GM21825 (cell line): ENCODE data around the gene FAM234B.
"Not testable (repeated sequence)": the region's sequence is repeated elsewhere in the genome, so short reads cannot be mapped to it uniquely, and the experiment has no call there.

ENCODE experiments used
- ATAC-seq: cut with Tn5 transposase; IDR thresholded peaks from one replicate; pipeline ENCODE4 v1.9.1; 2021; ENCODE audit warnings: mild to moderate bottlenecking, moderate library complexity; ENCODE audit not compliant: unreplicated experiment

Gene FAM234B

GRCh38 chr12:13053617-13054016 is 9.4 kb downstream of the FAM234B start:
- not testable (repeated sequence) for ATAC-seq

- no peak for ATAC-seq
These were observed 16.4 kb downstream of the FAM234B start for GRCh38 chr12:13060581-13060980.

DNA sequence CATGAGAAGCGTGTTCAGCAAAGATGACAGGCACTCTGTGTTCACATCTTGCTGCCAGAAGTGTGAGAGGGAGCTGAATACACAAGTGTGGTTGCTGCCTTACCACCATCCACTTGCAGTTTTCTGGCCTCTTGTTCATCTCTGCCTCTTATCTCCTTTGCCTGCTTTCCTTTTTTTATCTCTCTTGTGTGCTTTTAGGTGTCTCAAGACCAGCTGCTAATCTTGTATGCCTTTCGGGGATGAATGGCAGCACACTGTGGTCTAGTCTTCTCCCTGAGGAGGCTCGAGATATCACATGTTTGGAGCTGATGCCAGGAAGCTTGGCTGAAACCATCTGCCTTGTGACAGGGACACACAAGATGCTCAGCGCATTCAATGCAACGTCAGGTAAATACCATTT is 17.2 kb downstream of the FAM234B start:
- ATAC-seq = no peak

DNA sequence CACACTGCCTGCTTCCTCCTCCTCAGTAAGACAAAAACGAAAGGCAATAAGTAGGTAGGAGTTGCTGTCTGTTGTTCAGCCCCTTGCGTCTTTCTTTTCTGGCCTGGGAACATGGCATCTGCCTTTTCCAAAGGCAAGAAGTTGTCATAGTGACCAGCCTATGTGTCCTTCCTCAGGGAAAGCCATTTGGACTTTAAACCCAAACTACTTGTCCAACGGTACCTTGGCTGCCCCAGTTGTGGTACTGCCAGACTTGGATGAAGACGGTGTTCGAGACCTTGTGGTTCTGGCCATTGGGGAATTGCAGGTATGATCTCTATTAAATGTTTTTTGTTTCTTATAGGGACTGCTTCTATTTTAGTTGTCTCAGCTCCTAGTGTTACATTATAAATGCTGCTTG is 18.5 kb downstream of the FAM234B start:
- ATAC-seq = no peak

DNA sequence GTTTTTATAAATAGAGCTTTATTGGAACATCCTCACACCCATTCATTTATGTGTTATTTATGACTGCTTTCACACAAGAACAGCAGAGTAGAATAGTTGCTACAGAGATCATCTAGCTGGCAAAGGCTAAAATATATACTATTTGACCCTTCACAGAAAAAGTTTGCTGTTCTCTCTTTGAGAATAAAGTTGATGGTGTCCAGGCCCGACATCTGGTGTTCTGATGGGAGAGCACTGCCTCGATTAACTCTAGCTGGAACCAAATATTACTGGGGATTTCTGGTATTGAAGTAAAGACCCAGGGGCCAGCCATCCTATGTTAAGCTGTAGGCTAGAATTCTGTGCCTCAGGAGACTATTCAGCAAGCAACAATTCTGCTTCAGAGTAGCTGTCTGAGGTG is 21.8 kb downstream of the FAM234B start:
- no peak for ATAC-seq

DNA sequence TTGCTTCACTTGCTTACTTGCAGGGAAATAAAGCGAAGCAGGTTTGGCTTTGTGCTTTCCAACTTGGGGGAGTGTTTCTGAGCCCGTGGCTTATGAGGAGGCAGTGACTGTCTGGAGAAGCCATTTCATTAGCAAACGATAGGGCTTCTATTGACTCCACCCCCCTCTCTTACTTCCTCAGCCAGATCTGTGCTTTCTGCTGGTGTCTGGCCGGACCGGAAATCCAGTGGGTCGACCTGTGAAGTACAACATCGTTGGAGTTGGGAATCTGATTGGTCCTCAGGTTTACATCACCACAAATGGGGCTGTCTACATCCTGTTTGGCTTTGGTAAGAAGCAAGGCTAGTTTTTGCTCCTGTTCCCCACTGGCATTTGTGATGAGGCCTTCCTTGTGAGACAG is 22.3 kb downstream of the FAM234B start:
- ATAC-seq = no peak

DNA sequence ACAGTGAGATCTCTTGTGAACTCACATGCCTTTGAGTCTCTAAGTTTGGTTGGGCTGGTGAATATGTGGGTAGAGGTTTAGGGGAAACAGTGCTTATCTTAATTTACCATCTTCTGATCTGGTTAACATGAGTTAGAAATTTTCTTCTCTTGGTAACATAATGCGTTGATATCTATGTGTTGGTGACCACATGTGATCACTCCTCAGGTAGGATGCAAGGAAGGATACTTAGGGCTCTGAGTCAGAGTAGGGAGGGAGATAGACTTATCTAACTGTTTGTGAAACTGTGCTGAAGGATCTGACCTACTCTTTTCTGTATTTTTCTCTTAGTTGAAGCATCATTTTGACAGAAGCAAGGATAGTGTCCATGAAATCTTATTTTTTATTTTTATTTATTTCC is 23.1 kb downstream of the FAM234B start:
- no peak for ATAC-seq

GRCh38 chr12:13069380-13069779 is 25.2 kb downstream of the FAM234B start:
- no peak for ATAC-seq

DNA sequence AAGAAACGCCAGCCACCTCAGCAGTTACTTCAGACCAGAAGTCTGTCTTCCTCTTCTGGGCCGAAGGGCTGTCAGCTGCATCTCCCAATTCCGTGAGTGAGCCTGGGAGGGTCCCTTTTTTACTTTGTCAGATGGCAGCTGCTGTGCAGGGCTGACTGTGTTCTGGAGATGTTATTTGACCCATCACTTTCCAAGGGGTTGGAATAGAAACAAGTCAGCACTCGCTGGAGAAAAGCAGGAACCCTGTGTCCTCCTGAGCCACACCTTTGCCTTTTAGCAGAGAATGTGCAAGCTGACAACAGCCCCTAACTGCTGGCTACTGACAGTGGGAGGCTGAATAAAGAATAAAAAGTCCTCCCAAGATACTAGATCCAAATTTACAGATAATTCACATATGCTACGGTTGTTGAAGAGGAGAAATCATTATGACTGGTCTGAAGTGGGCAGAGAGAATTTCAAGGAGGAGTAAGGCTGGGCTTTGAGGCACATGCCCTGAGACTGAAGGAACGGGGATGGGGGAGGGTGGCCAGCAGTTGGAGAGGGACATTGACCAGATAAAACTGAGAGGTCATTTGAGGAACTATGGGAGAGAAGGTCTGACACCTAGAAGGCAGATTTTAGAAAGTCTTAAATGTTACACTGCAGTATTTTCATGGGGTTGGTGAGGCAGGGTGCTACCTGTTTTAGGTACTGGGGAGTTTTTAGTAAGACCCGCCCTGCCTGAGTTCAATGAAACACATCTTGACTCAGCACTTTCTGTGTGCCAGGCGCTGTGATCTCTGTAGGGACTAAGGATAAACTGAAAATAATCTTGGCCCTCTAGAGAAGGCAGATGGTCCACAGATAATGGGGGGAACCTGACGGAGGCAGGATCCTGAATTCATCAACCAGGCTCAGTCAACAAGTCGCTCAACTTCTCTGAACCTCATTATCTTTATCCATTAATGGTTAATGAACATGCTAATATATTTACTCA is 27.4 kb downstream of the FAM234B start:
- no peak for ATAC-seq

- ATAC-seq = no peak
These were observed 29.0 kb downstream of the FAM234B start for GRCh38 chr12:13073173-13073572.

GRCh38 chr12:13074396-13075117 is 30.4 kb downstream of the FAM234B start:
- no peak for ATAC-seq

- ATAC-seq = no peak
These were observed 30.9 kb downstream of the FAM234B start for GRCh38 chr12:13075118-13075480.

- ATAC-seq = no peak
These were observed 31.8 kb downstream of the FAM234B start for GRCh38 chr12:13075786-13076570.

GRCh38 chr12:13079440-13079906 is 35.3 kb downstream of the FAM234B start:
- no peak for ATAC-seq

- ATAC-seq = no peak
These were observed 36.1 kb downstream of the FAM234B start for GRCh38 chr12:13080266-13080665.

- no peak for ATAC-seq
These were observed 38.7 kb downstream of the FAM234B start for GRCh38 chr12:13082861-13083260.

DNA sequence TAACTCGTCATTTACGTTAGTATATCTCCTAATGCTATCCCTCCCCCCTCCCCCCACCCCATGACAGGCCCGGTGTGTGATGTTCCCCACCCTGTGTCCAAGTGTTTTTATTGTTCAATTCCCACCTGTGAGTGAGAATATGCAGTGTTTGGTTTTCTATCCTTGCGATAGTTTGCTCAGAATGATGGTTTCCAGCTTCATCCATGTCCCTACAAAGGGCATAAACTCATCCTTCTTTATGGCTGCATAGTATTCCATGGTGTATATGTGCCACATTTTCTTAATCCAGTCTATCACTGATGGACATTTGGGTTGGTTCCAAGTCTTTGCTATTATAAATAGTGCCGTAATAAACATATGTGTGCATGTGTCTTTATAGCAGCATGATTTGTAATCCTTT is 39.5 kb downstream of the FAM234B start:
- ATAC-seq = not testable (repeated sequence)

DNA sequence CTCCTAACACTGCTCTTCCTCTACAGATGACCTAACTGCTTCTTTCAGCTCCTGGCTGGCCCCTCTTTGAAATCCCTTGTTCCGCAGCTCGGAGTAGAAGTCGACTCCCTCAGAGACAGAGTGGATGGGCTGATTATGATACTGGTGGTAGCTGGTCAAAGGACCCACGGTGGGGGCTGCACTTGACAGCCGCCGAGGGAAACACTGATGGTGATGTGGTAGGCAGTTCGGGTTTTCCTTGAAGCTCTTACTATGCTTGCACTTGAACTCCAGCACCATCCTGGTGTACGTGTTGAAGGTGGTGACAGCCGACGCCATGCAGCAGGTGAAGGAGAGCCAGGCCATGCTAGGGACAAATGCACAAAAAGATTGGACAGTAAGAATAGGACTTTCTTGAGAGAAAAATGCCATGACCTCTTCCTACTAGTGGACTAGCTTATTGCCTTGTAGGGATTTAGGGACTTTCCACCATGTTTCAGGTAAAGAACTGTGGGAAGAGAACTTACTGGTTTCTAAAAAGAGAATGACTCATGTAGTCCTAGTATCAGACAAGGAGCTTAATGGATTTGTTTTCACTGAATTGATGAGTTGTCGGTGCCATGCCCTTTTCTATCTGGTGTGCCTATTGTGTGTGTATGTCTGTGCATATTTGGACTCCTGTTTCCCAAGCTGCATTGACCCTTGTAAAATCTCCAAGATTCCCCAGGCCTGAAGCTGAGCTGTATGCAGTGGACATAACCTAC is 40.9 kb downstream of the FAM234B start:
- no peak for ATAC-seq

DNA sequence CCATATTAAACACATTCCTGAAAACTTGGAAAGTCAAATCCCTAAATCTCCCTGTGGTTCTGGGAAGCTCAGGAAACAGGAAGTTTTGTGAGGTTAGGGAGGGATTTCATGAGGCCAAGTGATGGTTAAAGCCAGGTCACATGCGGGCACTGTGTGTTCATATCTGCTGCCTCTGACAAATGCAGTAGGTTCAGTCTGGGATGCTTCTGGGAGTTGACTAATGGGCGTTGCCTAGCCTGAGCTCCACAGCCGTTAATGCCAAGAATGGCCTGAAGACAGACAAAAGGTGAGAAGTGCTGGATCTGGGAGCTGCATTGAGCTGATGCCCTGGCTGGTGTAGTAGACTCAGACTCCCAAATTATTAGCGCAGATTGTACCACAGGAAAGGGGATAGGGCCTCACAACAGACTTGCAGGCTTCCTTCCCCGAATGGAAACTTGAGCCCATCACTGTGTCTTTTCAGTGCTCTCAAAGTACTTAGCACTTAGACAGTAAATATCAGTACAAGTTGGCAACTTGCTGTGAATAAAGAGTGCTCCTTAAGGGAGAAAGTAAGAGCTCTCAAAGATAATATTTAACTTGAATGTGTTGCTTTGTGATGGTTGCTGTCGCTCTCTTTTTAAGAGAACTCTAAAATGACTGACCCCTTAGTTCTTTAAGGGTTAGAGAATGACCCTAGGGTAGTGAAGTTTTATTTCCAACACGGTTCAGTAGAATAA is 41.9 kb downstream of the FAM234B start:
- no peak for ATAC-seq

- ATAC-seq = no peak
These were observed 43.6 kb downstream of the FAM234B start for GRCh38 chr12:13087766-13088165.
